ENCODE results near the gene COL21A1. TPM values are rescaled to one million over a fixed set of nuclear protein-coding genes. Genes with fewer than 3 reads are reported as not detected.

COL21A1 gene
- total RNA-seq, result not detected in 2 replicates

- H3K4me3 ChIP-seq (ENCODE audit: low read depth, low read length), result peak within 1 kb of the TSS; percentile 45
- no peak for DNase-seq (ENCODE audit: low read depth)
- TF ChIP-seq CTCF (conservative IDR thresholded peaks at IDR 0.05; ENCODE audit: low read depth, low read length), result peak; percentile 34
Measured at GRCh38 chr6:56246881-56247653, at the start of gene COL21A1. Gene COL21A1, minus strand, starts transcription at chr6:56247580. Its CDS starts 64,962 bp downstream, at chr6:56182618.

GRCh38 chr6:56293781-56294180 lies 46.4 kb upstream of the COL21A1 start:
- no peak for DNase-seq (ENCODE audit: low read depth)
- no peak for TF ChIP-seq CTCF (conservative IDR thresholded peaks at IDR 0.05; ENCODE audit: low read depth, low read length)
- H3K4me3 ChIP-seq (ENCODE audit: low read depth, low read length), result no peak overlapping the region

GRCh38 chr6:56292505-56293181 lies 45.3 kb upstream of the COL21A1 start:
- DNase-seq (ENCODE audit: low read depth), result peak; percentile 45
- H3K4me3 ChIP-seq (ENCODE audit: low read depth, low read length), result no peak overlapping the region
- TF ChIP-seq CTCF (conservative IDR thresholded peaks at IDR 0.05; ENCODE audit: low read depth, low read length), result peak; percentile 72

GRCh38 chr6:56291302-56291917 lies 44.0 kb upstream of the COL21A1 start:
- TF ChIP-seq CTCF (conservative IDR thresholded peaks at IDR 0.05; ENCODE audit: low read depth, low read length), result no peak
- H3K4me3 ChIP-seq (ENCODE audit: low read depth, low read length), result no peak overlapping the region
- DNase-seq (ENCODE audit: low read depth), result no peak

- TF ChIP-seq CTCF (conservative IDR thresholded peaks at IDR 0.05; ENCODE audit: low read depth, low read length), result no peak
- DNase-seq (ENCODE audit: low read depth), result no peak
- no peak overlapping the region for H3K4me3 ChIP-seq (ENCODE audit: low read depth, low read length)
Measured at GRCh38 chr6:56289721-56290120, 42.3 kb upstream of the COL21A1 start.

GRCh38 chr6:56288347-56288746 lies 41.0 kb upstream of the COL21A1 start:
- H3K4me3 ChIP-seq (ENCODE audit: low read depth, low read length), result no peak overlapping the region
- no peak for TF ChIP-seq CTCF (conservative IDR thresholded peaks at IDR 0.05; ENCODE audit: low read depth, low read length)
- DNase-seq (ENCODE audit: low read depth), result no peak

All from epithelial cell of proximal tubule (primary cell).